ENCODE measurements around the gene BNC2.

DNA sequence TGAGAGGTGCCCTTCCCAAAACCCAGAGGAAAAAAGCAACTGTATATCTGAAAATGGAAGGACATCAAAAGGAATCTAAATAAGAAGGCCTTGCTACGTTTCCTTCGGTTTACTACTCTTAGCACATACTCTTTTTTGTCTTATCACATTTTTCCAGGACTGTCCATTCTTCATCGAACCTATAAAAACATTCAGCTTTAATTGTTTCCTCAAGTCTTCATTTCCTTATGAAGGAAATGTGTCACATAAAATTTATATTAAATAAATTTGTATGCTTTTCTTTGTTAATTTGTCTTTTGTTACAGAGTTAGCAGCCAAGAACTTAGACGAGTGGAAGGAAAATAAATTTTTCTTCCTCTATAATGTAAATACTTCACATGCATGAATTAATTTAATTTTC, 255.0 kb downstream of the BNC2 start:
- TF ChIP-seq, protein P1, sequence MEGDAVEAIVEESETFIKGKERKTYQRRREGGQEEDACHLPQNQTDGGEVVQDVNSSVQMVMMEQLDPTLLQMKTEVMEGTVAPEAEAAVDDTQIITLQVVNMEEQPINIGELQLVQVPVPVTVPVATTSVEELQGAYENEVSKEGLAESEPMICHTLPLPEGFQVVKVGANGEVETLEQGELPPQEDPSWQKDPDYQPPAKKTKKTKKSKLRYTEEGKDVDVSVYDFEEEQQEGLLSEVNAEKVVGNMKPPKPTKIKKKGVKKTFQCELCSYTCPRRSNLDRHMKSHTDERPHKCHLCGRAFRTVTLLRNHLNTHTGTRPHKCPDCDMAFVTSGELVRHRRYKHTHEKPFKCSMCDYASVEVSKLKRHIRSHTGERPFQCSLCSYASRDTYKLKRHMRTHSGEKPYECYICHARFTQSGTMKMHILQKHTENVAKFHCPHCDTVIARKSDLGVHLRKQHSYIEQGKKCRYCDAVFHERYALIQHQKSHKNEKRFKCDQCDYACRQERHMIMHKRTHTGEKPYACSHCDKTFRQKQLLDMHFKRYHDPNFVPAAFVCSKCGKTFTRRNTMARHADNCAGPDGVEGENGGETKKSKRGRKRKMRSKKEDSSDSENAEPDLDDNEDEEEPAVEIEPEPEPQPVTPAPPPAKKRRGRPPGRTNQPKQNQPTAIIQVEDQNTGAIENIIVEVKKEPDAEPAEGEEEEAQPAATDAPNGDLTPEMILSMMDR (conservative IDR thresholded peaks at IDR 0.05), result no peak
- no peak for TF ChIP-seq EZH2 (IDR thresholded peaks at IDR 0.05; ENCODE audit: low read depth)

Data from PC-9 (cell line).